ENCODE results near the gene ACP3.

ACP3 gene

DNA sequence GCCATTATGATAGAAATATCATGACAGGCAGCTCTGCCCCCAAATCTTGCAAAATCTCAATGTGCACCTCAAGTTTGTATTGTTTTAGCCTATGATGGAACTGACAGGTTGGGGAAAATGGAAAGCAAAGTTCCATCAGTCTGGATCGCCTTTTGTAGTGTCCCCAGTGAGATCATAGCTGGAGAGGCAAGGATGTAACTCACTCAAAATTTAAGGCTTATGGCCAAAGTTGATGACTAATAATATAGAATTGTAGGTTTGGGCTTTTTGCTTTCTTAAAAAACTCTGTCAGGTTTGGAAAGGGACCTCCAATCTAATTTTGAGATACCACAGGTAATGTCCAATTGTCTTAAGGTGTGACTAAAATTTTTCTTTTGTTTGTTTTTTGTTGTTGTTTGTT is 1.4 kb upstream of the ACP3 start:
- no peak for DNase-seq (ENCODE audit: low read depth)

DNA sequence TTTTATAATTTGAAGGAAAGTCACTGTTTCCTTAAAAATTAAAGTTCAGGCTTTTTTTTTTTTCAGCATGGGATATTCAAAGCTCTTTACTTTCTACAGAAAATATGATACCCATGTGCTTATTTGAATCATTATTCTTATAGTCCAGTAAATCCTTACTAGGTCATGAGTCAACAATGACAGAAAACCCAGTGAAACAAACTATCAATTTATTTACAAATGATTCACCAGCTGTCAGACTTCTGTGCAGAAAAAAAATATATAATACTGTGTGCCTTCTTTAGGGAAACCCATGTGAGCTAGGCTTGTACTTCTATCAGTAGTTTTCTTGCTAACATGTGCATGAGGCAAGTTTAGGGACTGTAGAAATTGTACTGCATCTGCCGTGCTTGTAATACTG is 1.2 kb downstream of the ACP3 start:
- no peak for DNase-seq (ENCODE audit: low read depth)

DNA sequence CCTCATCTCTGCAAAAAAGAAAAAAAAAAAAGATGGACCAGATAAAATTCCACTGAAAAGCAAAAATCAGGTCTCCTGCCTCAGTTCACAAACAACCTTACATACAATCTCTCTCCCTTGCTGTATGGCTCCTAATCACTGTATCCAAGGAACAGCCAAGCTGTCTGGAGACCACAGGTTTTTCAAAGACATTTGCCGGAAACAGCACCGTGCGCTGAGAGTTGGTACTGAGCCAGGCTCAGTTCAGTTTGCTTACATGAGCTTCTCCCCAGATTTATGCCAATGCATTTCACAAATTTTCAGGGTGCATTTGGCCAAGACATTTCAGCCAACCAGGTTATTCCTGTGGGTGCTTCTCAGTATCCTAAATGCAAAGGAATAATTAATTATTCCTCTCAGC is 4.1 kb downstream of the ACP3 start:
- no peak for DNase-seq (ENCODE audit: low read depth)

DNA sequence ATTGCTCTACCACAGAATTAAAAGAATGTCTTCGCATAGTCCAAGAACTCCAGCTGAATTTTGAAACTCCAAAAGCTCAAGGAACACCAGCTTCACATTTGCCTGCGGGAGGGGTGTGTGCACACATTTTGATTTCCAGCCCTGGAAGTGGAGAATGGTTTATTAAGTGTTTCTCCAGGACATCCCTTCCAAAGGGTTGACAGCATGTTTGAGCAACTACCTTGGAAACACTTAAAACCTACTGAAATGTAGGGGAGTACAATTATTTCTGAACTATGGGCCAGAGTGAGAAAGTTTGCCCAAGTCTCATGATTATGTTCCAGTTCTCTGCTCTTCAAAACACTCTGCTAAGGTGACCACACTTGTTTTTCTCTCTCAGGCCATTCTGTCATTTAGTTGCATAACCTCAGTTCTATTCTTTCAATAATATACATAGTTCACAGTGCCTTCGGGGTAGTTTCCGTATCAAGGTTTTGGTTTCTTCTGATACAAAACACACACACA is 7.9 kb downstream of the ACP3 start:
- DNase-seq (ENCODE audit: low read depth), result no peak

DNA sequence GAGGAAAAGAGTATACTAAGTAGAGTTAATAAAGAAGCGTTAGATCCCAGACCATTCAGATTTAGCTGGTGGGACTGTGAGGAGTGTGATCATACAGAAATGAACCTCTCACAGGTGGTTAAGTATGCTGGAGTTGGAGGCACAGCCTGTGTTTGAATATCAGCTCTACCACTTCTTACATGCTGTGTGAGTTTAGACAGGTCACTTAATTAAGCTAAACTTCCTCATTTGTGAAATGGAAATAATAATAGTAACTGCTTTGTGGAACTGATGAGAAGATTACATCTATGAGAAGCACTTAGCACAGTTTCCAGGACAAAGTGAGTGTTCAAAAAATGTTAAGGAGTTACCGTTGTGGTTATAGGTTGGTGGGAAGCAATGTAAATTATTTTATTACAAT is 8.4 kb downstream of the ACP3 start:
- DNase-seq (ENCODE audit: low read depth), result no peak

DNA sequence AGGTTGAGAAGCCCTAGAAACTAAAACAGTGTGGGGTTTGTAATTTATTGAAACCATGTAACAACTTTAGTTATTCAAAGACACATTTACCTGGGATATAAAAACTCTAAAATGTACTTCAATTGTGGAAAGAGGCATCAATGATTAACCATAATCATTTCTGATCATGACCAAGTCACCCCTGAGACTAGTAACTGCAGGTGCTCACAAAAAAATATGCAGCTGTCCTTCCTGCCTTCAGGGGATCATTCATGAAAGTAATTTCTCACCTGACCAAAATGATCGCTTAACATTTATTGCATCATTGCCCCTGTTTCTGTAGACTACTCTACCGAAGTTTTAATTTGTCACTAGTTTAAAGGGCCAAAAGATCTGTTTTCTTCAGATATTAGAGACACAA is 9.0 kb downstream of the ACP3 start:
- DNase-seq (ENCODE audit: low read depth), result no peak

DNA sequence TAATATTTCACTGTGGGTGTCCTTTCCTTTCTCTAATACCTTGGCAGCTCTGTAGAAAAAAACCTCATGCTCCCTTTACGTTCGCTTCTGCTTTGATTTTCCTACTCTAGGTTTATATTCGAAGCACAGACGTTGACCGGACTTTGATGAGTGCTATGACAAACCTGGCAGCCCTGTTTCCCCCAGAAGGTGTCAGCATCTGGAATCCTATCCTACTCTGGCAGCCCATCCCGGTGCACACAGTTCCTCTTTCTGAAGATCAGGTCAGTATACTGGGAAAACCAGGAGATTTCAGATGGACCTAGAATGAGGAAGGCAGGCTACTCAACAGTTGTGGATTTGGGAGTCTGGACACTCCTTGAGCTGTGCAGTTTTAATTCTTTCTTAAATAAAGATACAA is 14.9 kb downstream of the ACP3 start:
- DNase-seq (ENCODE audit: low read depth), result no peak

DNA sequence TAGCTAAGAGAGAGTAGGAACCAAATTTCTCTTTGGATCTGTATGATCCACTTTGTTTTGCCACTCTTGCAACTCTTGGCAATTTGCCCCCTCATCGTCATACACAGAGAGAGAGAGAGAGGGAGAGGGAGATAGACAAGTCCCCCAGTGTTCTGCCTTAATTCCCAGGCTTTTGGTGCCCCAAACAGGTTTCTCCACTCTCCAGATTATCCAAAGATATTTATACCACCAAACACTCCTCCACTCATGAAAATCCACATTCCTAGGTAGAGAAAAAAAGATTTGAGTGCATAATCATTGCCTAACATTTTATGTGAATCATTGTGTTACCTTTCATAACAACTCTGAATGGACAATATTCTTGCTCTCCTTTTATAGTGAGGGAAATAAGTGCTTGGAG is 15.3 kb downstream of the ACP3 start:
- DNase-seq (ENCODE audit: low read depth), result no peak

DNA sequence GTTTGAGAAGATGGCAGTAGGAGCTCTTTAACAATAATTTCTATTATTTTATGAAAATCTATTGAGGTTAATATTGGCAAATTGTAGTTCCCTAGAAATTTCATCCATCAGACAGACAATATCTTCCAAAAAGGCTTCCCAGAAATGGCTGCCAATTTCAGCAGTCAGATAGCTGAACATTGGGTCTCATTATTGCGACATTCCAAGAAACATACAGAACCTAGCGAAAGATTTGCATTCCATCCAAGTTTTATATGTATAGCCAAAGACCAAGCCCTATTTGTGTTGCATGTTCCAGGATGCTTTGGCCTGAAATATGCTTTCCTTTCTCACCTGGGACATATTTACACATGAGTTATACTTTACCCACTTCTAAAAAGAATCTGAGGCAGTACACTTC is 24.5 kb downstream of the ACP3 start:
- no peak for DNase-seq (ENCODE audit: low read depth)

DNA sequence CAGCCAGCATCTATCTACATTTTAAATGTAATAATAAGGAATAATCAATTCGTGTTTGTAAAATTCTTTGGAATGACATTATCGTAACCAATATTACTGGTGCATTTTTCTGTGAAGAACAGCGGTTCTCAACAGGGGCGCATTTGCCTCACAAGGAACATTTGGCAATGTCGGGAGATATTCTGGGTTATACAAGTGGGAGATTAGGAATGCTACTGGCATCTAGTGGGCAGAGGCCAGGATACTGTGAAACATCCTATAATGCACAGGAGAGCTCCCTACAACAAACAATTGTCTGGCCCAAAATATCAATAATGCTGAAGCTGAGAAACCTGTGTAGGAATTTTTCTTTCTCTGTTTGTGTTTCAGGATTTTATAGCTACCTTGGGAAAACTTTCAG is 25.0 kb downstream of the ACP3 start:
- DNase-seq (ENCODE audit: low read depth), result no peak

DNA sequence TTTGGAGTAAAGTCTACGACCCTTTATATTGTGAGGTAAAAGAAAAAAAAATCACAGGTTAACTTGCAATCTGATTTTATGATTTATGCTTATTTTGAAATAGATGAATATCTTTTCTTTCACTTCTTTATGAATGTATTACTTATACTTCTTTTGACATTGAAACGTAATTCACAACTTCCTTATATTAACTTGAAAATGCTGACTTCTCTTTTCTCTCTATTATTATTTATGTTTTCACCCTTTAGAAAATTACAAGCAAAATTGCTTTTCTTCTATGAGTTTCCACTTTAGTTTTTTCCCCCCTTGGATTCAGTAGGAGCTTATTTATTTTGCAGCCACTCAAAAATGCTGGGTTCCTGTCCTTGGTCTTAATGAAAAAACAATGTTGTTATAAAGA is 25.4 kb downstream of the ACP3 start:
- no peak for DNase-seq (ENCODE audit: low read depth)

DNA sequence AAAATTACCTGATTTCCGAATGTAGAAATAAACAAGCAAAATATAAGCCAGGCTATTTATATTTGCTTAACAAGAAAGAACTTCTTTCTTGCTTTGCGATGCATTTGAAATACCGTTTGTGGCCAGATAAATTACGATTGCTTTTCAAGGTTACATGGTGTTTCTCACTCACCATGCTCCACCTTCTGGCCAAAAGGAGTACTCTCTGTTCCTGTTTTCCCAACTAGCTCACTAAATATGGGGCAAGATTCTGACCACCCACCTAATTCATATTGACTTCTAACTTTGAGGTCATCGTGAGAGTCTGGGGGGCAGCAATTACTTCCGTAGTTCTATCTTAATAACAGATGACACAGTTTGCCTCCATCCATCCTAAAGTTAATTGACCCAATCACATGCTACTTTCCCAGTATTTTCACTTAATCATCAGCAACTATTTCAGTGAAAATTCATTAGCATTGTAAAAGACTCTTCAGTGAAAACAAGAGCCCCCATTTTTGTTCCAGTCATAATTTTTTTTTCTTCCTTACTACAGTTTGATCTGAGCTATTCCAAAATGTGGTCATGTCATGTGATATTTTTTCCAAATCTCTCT is 25.9 kb downstream of the ACP3 start:
- no peak for DNase-seq (ENCODE audit: low read depth)

DNA sequence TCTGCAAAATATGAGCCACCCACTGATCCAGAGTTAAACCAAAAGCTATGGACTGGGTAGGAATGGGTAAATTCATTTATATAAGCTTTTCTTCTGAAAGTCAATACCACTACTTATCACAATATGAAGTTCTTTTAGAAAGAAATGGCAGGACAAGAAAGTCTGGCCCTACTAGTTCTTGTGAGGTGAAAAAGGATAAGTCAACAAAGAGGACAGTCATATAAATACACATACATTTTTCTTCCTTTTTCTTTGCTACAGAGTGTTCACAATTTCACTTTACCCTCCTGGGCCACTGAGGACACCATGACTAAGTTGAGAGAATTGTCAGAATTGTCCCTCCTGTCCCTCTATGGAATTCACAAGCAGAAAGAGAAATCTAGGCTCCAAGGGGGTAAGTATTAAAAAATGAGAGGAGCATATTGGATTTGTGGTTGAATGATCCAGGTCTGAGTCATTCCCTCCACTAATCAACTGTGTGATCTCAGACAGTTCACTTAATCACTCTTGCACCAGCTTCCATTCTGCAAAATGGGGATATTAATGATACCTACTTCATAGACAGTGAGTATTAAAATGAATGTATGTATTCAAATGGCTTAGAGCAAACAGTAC is 27.6 kb downstream of the ACP3 start:
- no peak for DNase-seq (ENCODE audit: low read depth)

DNA sequence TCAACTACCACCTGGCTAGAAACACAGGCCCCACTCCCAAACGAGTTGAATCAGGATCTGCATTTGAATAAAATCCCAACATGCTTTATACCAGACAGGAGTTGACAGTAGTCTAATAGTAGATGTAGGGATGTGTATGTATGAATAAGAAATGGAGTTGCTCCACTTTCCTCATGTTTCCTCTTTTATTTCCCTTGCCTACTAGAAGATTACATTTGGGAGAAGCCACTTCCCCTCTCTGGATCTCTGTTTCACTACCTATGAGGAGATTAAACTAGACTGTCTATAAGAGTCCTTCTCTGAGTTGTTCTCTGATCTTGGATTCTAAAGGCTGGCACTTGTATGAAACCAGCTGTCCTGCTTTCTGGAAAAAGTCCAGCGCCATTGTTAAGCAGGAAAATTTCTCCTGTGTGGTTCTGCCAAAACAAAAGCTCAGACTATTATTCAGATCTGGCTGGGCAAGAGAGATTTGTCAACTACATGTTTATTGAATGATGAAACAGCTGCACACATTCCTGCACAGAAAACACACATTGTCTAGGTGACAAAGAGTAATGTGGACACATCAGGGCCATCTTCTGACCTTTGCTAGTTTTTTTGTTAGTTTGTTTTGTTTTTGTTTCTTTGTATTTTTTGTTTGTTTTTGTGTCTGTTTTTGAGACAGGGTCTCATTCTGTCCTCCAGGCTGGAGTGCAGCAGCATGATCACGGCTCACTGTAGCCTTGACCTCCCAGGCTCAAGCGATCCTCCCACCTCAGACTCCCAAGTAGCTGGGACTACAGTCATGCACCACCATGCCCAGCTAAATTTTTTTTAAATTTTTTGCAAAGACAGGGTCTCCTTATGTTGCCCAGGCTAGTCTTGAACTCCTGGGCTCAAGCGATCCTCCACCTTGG is 29.9 kb downstream of the ACP3 start:
- no peak for DNase-seq (ENCODE audit: low read depth)

DNA sequence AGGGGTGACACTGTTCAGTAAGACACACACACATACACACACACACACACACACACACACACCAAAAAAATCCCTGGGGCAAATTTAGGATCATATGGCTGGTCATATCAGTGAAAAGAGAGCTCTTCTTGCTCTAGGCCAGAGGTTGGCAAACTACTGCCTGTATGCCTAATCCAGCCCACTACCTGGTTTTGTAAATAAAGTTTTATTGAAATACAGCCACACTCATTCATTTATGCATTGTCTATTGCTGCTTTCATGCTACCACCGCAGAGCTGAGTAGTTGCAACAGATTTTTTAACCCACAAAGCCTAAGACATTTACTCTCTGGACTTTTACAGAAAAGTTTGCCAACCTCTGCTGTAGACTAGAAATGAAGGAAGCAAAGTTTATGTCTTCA is 30.6 kb downstream of the ACP3 start:
- no peak for DNase-seq (ENCODE audit: low read depth)

DNA sequence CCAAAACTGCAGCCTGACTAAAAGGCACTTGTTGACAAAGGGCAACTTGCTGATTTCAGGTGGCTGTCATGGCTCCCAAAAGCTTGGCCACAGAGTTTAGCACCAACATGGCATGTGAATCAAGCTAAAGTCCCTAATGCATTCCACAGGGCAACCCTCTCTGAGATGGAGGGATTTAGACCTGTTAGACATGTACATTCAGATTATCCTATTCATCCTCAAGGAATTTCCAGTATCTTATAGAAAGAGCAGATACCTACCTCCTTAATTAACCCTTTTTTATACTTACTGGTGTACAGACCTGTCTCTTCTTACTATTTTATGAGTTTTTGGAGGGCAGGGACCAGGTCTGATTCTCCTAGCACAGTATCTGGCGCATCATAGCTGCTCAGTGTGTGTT is 31.3 kb downstream of the ACP3 start:
- DNase-seq (ENCODE audit: low read depth), result no peak

DNA sequence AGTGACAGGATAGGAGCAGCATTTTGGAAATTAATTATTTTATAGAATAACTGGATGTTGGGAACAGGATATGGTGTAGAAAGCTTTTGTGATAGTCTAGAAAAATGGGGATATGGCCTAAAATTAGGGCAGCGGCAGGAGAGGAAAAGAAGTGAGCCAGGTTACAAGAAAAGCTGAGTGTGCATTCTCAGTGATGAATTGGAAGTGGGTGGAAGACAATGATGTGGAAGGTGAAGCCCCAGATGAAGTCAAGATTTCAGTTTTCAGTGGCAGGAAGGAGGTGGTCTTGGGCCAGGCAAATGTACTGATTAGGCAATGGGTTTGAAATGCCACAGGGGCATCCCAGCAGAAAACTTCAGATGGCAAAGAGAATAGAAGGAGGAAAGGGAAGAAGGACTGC is 33.6 kb downstream of the ACP3 start:
- no peak for DNase-seq (ENCODE audit: low read depth)

DNA sequence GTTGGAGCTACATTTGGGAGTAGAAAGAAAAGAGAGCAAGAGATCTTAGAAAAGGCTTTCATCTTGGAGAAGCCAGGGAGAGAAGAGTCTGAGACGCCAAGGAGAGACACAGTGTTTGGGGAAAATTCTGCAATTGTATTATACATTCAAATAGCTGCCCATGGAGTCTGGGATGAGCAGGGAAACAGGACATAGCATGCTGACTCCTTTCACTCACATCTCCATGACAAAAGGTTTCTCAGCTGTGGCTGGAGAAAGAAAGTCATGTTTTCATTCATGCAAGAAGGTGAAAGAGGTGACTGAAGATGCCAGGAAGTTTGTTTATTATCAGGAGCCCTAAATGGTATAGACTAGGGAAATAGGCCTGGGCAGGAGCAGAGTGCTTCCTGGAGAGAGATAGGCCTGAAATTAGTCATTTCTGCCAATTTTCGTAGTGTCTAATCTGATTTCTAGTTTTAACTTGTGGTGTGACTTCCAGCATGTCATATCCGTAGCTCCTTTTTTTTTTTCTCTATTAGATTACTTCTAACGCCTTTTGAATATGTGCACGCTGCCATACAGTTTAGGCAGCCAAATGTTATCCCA is 34.1 kb downstream of the ACP3 start:
- DNase-seq (ENCODE audit: low read depth), result no peak

DNA sequence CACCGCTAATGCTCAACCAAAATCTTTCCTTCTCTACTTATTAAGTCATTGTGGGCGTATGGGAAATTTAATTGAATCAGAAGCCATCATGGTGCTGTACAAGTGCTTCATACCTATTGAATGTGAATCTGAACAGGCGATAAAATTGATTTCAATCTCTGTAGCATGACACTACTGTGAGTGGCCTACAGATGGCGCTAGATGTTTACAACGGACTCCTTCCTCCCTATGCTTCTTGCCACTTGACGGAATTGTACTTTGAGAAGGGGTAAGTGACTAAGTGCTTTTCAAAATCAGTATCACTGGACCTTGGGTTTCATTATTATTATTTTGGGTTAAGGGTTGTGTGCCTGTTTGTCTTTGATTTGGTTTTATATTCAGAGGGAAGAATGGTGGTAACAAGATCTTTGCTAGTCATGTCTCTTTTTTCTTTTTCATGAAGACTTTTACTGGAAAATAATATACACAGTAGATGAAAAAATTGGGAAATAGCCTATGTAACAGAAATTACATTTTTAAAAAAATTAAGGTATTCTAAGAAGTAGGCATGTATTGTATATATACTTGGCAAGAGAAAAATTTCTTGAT is 35.4 kb downstream of the ACP3 start:
- peak; percentile 46 for DNase-seq (ENCODE audit: low read depth)

DNA sequence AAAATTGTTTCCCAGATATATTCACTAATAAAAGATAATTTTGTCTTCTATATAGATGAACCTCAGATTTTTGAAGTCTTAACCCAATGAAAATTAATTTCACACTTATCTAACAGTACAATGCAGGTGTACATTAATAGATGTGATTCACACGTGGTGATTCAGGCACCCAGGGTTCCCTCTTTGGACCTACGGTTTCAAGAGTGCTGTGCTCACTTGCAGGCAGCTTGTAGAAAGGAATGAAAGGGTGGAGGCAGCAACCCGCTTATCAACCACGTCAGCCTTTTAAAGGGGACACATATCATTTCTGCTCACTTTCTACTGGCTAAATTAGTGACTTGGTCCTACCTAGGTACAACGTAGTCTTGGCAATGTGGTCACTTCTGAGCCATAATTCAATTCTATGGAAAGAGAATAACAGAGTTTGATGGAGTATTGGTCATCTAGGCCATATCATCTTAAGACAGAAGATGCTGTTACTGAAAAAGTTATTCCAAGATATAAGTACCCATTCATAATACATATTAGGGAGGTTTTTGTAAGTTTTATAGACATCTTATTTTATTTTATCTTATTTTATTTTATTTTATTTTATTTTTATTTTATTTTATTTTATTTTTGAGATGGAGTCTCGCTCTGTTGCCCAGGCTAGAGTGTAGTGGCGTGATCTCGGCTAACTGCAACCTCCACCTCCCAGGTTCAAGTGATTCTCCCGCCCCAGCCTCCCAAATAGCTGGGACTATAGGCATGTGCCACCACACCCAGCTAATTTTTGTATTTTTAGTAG is 37.9 kb downstream of the ACP3 start:
- DNase-seq (ENCODE audit: low read depth), result no peak

DNA sequence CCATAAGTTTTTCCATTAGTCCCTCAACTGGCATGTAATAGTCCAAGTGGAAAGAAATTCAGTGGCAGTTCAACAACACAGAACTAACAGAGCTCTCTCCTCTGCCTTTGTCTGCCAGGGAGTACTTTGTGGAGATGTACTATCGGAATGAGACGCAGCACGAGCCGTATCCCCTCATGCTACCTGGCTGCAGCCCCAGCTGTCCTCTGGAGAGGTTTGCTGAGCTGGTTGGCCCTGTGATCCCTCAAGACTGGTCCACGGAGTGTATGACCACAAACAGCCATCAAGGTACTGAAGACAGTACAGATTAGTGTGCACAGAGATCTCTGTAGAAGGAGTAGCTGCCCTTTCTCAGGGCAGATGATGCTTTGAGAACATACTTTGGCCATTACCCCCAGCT is 39.4 kb downstream of the ACP3 start:
- no peak for DNase-seq (ENCODE audit: low read depth)

DNA sequence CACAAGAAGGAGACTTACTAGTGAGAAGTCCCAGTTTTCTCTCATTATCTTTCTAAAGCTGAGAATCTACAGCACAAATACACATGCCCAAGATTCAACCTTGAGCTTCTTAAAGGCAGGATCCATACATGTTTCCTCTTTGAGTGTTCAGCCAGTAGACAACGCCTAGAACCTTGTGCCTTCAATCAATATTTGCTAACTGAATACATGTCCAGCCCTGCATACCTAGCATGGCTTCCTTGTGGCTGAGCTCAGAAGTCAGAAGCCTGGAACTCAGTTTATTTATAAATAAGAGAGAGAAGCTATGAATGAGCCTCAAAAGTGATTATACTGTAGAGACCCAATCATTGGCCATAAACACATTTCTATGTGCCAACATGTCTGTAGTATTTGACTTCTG is 43.5 kb downstream of the ACP3 start:
- no peak for DNase-seq (ENCODE audit: low read depth)
